IMR-90 (cell line): Measurements from ENCODE around the gene WDFY1. TPM values are rescaled to one million over a fixed set of nuclear protein-coding genes. Genes with fewer than 3 reads are reported as not detected.
A peak's percentile ranks its signal among the peaks of the same experiment; 100 is the strongest.

ENCODE experiments used
- ATAC-seq: fragments of 200-7000 bp; cut with Tn5 transposase; 2 replicates; pipeline ENCODE4 v1.9.1; 2020; ENCODE audit warnings: low read depth, mild to moderate bottlenecking, moderate library complexity
- BruUV-seq: library from RNA; stranded (reverse); fragments of 400-500 nt; replicated peaks from 2 replicates; lab custom pipeline; 2021; lab: Mats Ljungman, UMichigan
- CTCF ChIA-PET: fragments of 300-600 bp; formaldehyde crosslinking; extraction: SDS; loops from one replicate; lab custom pipeline; 2021; ENCODE audit warnings: antibody characterized with exemption; lab: Yijun Ruan, JAX
- POLR2A ChIA-PET: fragments of 300-600 bp; sonication (Branson Sonifier 250); formaldehyde crosslinking; loops from one replicate; lab custom pipeline; 2022; ENCODE audit warnings: antibody characterized with exemption; ENCODE audit not compliant: unreplicated experiment; lab: Charles Lee
- DNase-seq: peaks from one replicate; pipeline ENCODE4 v3.0.0; 2013
- H2AFZ ChIP-seq: replicated peaks from 2 replicates; pipeline ENCODE3; 2013; ENCODE audit warnings: low read length, mild to moderate bottlenecking; ENCODE audit not compliant: poor library complexity
- H2AK5ac ChIP-seq: 2 replicates; pipeline ENCODE4 v1.6.1; 2013; ENCODE audit warnings: low read depth, low read length, inconsistent platforms
- H2AK9ac ChIP-seq: replicated peaks from 2 replicates; pipeline ENCODE3; 2013; ENCODE audit warnings: mild to moderate bottlenecking, low read depth, low read length, moderate library complexity; ENCODE audit not compliant: poor library complexity
- H2BK120ac ChIP-seq: 2 replicates; pipeline ENCODE4 v1.6.1; 2013; ENCODE audit warnings: low read depth, low read length, inconsistent platforms
- H2BK15ac ChIP-seq: 3 replicates; pipeline ENCODE4 v1.6.1; 2013; ENCODE audit warnings: low read depth, low read length, inconsistent platforms
- H2BK20ac ChIP-seq: 2 replicates; pipeline ENCODE4 v1.6.1; 2013; ENCODE audit warnings: low read depth, mild to moderate bottlenecking, inconsistent platforms, low read length, moderate library complexity
- H2BK5ac ChIP-seq: 2 replicates; pipeline ENCODE4 v1.6.1; 2013; ENCODE audit warnings: mild to moderate bottlenecking, low read depth, low read length, inconsistent platforms; ENCODE audit not compliant: poor library complexity, severe bottlenecking
- H3K14ac ChIP-seq: replicated peaks from 2 replicates; pipeline ENCODE4 v1.6.1; 2013; ENCODE audit warnings: low read depth, low read length, inconsistent platforms
- H3K18ac ChIP-seq: 2 replicates; pipeline ENCODE4 v1.6.1; 2013; ENCODE audit warnings: low read depth, low read length, control low read depth
- H3K23ac ChIP-seq: 2 replicates; pipeline ENCODE4 v1.6.1; 2013; ENCODE audit warnings: low read depth, low read length, inconsistent platforms
- H3K27ac ChIP-seq: 2 replicates; pipeline ENCODE4 v1.5.1; 2013; ENCODE audit warnings: mild to moderate bottlenecking, control low read depth, low read length; ENCODE audit not compliant: insufficient read depth
- H3K27me3 ChIP-seq: 2 replicates; pipeline ENCODE4 v1.6.1; 2013; ENCODE audit warnings: low read length; ENCODE audit not compliant: control insufficient read depth, insufficient read depth
- H3K36me3 ChIP-seq: 2 replicates; pipeline ENCODE4 v1.6.1; 2013; ENCODE audit warnings: low read length, mixed read lengths; ENCODE audit not compliant: control insufficient read depth, insufficient read depth
- H3K4ac ChIP-seq: 2 replicates; pipeline ENCODE4 v1.6.1; 2013; ENCODE audit warnings: low read depth, low read length, inconsistent platforms
- H3K4me1 ChIP-seq: 2 replicates; pipeline ENCODE4 v1.6.1; 2013; ENCODE audit warnings: low read length, mixed read lengths; ENCODE audit not compliant: control insufficient read depth, insufficient read depth
- H3K4me2 ChIP-seq: 2 replicates; pipeline ENCODE4 v1.6.1; 2013; ENCODE audit warnings: low read depth, mild to moderate bottlenecking, control low read depth, low read length, moderate library complexity
- H3K4me3 ChIP-seq: 2 replicates; pipeline ENCODE4 v1.5.1; 2013; ENCODE audit warnings: low read depth, mild to moderate bottlenecking, control low read depth, low read length, moderate library complexity; ENCODE audit not compliant: insufficient read depth
- H3K56ac ChIP-seq: 2 replicates; pipeline ENCODE4 v1.6.1; 2013; ENCODE audit warnings: low read length, inconsistent platforms; ENCODE audit not compliant: insufficient read depth; ENCODE audit errors: extremely low read depth
- H3K79me1 ChIP-seq, 2 experiments: 2 replicates each; pipeline ENCODE4 v1.6.1; 2013; ENCODE audit warnings: low read length in 2 of 2, inconsistent platforms in 1 of 2, low read depth in 1 of 2
- H3K9ac ChIP-seq: 2 replicates; pipeline ENCODE4 v1.6.1; 2013; ENCODE audit warnings: low read depth, low read length, control low read depth
- H3K9me1 ChIP-seq: 2 replicates; pipeline ENCODE4 v1.6.1; 2013; ENCODE audit warnings: low read length, inconsistent platforms; ENCODE audit not compliant: insufficient read depth
- H3K9me3 ChIP-seq: 2 replicates; pipeline ENCODE4 v1.6.1; 2013; ENCODE audit warnings: low read length; ENCODE audit not compliant: control insufficient read depth, insufficient read depth
- H4K20me1 ChIP-seq: 2 replicates; pipeline ENCODE4 v1.6.1; 2013; ENCODE audit warnings: low read length, inconsistent platforms; ENCODE audit not compliant: insufficient read depth
- H4K5ac ChIP-seq: 2 replicates; pipeline ENCODE4 v1.6.1; 2013; ENCODE audit warnings: mild to moderate bottlenecking, low read depth, low read length, control low read depth
- H4K8ac ChIP-seq, 2 experiments: 2 replicates each; pipeline ENCODE4 v1.6.1; 2013; ENCODE audit warnings: low read depth in 2 of 2, low read length in 2 of 2, control low read depth in 1 of 2, inconsistent platforms in 1 of 2
- H4K91ac ChIP-seq: 2 replicates; pipeline ENCODE4 v1.6.1; 2013; ENCODE audit warnings: low read depth, low read length, inconsistent platforms; ENCODE audit not compliant: insufficient read depth
- BHLHE40 ChIP-seq: fragments of 150-350 bp; IDR thresholded peaks from 2 replicates; pipeline ENCODE4 v1.6.1; 2016; ENCODE audit warnings: mild to moderate bottlenecking, low read depth, low read length
- CEBPB ChIP-seq: IDR thresholded peaks from 2 replicates; pipeline ENCODE4 v1.6.1; 2012; ENCODE audit warnings: low read depth, low read length, improper control_type of control experiment
- FOS ChIP-seq: fragments of 150-350 bp; IDR thresholded peaks from 2 replicates; pipeline ENCODE4 v1.6.1; 2016; ENCODE audit warnings: low read depth, low read length
- MAFK ChIP-seq: IDR thresholded peaks from 2 replicates; pipeline ENCODE4 v1.6.1; 2012; ENCODE audit warnings: low read depth, low read length, improper control_type of control experiment
- MAZ ChIP-seq: IDR thresholded peaks from 2 replicates; pipeline ENCODE4 v1.6.1; 2012; ENCODE audit warnings: low read depth, mild to moderate bottlenecking, low read length, improper control_type of control experiment, moderate library complexity, borderline replicate concordance
- NFE2L2 ChIP-seq: fragments of 150-350 bp; IDR thresholded peaks from 2 replicates; pipeline ENCODE4 v1.6.1; 2016; ENCODE audit warnings: low read depth, mild to moderate bottlenecking, low read length
- POLR2A ChIP-seq: IDR thresholded peaks from 2 replicates; pipeline ENCODE4 v1.6.1; 2012; ENCODE audit warnings: mild to moderate bottlenecking, low read depth, low read length
- RAD21 ChIP-seq: IDR thresholded peaks from 2 replicates; pipeline ENCODE4 v1.6.1; 2012; ENCODE audit warnings: low read length, improper control_type of control experiment
- RCOR1 ChIP-seq: IDR thresholded peaks from 2 replicates; pipeline ENCODE4 v1.6.1; 2012; ENCODE audit warnings: mild to moderate bottlenecking, low read length, improper control_type of control experiment; ENCODE audit not compliant: insufficient replicate concordance
- RFX5 ChIP-seq: IDR thresholded peaks from 2 replicates; pipeline ENCODE4 v1.8.0; 2012; ENCODE audit warnings: low read depth, mild to moderate bottlenecking, low read length, moderate library complexity
- SMC3 ChIP-seq: fragments of 150-350 bp; IDR thresholded peaks from 2 replicates; pipeline ENCODE4 v1.6.1; 2016; ENCODE audit warnings: low read depth, mild to moderate bottlenecking, antibody characterized with exemption, low read length, moderate library complexity
- USF2 ChIP-seq: fragments of 150-350 bp; IDR thresholded peaks from 2 replicates; pipeline ENCODE4 v1.6.1; 2017; ENCODE audit warnings: mild to moderate bottlenecking, antibody characterized with exemption, low read length, low read depth
- WGBS, 2 experiments: methylation state at CpG; one replicate each; pipeline versions ENCODE4 v1.1.5 to v1.1.7; 2013; ENCODE audit warnings: missing lambda C conversion rate in 2 of 2; ENCODE audit not compliant: insufficient read length in 1 of 2; ENCODE audit errors: extremely low coverage in 2 of 2; 5-methylcytosine and 5-hydroxymethylcytosine counted together
- dilution Hi-C: fragments of 300-500 bp; cut with HindIII; formaldehyde crosslinking; loops from one replicate; pipeline ENCODE4 v1.14.3; 2018; ENCODE audit warnings: low sequenced_read_pairs; ENCODE audit not compliant: unreplicated experiment
- in situ Hi-C: fragments of 300-500 bp; cut with MboI; formaldehyde crosslinking; loops from 3 replicates; pipeline ENCODE4 v1.14.3; 2019; ENCODE audit warnings: low sequenced_read_pairs, inconsistent platforms, mixed read lengths
- intact Hi-C: fragments of 100-400 bp; cut with micrococcal nuclease; formaldehyde crosslinking; loops from 2 replicates; pipeline ENCODE4 v1.10.0; 2022
- polyA plus RNA-seq, 3 experiments: library from polyadenylated mRNA; depleted of rRNA; stranded (reverse); fragments of >200 nt; gene quantifications; 2 replicates each; pipeline ENCODE4 v1.2.3, GENCODE V29; 2012; ENCODE audit warnings: low replicate concordance in 1 of 3
- total RNA-seq: library from RNA; depleted of rRNA; stranded (reverse); fragments of >200 nt; gene quantifications from 2 replicates; pipeline ENCODE4 v1.2.3, GENCODE V29; 2012

WDFY1 gene
- total and polyA plus RNA-seq, 2 of the 4 experiments (the other 2 are of a cell fraction) = 35.6 to 93.6 TPM

- no peak for TF ChIP-seq MAFK
Measured at GRCh38 chr2:223929571-223930102, 15.5 kb downstream of the WDFY1 start (continued).

GRCh38 chr2:223928113-223929006, 16.8 kb downstream of the WDFY1 start:
- POLR2A ChIA-PET = no interaction called here
- H3K9ac ChIP-seq = no peak overlapping the region
- no peak overlapping the region for H2BK5ac ChIP-seq
- H2AK9ac ChIP-seq = peak overlapping the region; percentile 34
- DNase-seq (no peak), ATAC-seq (no peak)
- 60% methylated on average over 1 of the region's 7 CpGs; no CpG with 5 or more reads in 1 of the 2 experiments for WGBS, 2 experiments
- in situ Hi-C loops = no loop called here
- intact Hi-C loops = no loop called here
- no peak overlapping the region for H3K23ac ChIP-seq
- no peak overlapping the region for H3K4me2 ChIP-seq
- H2AK5ac ChIP-seq = peak overlapping the region; percentile 43; the same call in 1 of the 2 replicates
- H2BK20ac ChIP-seq = no peak overlapping the region
- no peaks in the 10 kb centered on the region for H3K27me3 ChIP-seq
- H3K79me1 ChIP-seq = peaks cover 13 to 70% of the 10 kb centered on the region in 2 experiments; a peak in 3 of 4 replicates
- no peak overlapping the region for H2BK15ac ChIP-seq
- CTCF ChIA-PET = no interaction called here
- no peak overlapping the region; the same call in 1 of the 2 replicates for H4K5ac ChIP-seq
- H3K18ac ChIP-seq = no peak overlapping the region; the same call in 1 of the 2 replicates
- H4K20me1 ChIP-seq = peaks cover 50% of the 10 kb centered on the region
- H3K9me1 ChIP-seq = peaks cover 13% of the 10 kb centered on the region
- dilution Hi-C loops = no loop called here
- no TSS peak for BruUV-seq
- H3K14ac ChIP-seq = no peak overlapping the region
- no peaks in the 10 kb centered on the region for H3K36me3 ChIP-seq
- H3K4me3 ChIP-seq = no peak overlapping the region
- no peak overlapping the region for H2AFZ ChIP-seq
- H3K27ac ChIP-seq = no peak overlapping the region
- H4K91ac ChIP-seq = no peak overlapping the region; the same call in 1 of the 2 replicates
- TF ChIP-seq POLR2A (no peak), CEBPB (no peak), FOS (no peak), USF2 (no peak), BHLHE40 (no peak), NFE2L2 (no peak), SMC3 (no peak), MAFK (no peak), RFX5 (no peak), MAZ (no peak), RAD21 (no peak), RCOR1 (no peak)
- H4K8ac ChIP-seq = no peak overlapping the region
- no peak overlapping the region for H2BK120ac ChIP-seq
- peaks cover 15% of the 10 kb centered on the region for H3K4me1 ChIP-seq
- no peak overlapping the region for H3K56ac ChIP-seq
- no peak overlapping the region for H3K4ac ChIP-seq
- no peaks in the 10 kb centered on the region; the same call in none of the 2 replicates for H3K9me3 ChIP-seq
